ENCODE data around the gene AMER1.

The AMER1 gene

GRCh38 chrX:64192040-64192439 is 13.5 kb downstream of the AMER1 start:
- TF ChIP-seq, protein P1, sequence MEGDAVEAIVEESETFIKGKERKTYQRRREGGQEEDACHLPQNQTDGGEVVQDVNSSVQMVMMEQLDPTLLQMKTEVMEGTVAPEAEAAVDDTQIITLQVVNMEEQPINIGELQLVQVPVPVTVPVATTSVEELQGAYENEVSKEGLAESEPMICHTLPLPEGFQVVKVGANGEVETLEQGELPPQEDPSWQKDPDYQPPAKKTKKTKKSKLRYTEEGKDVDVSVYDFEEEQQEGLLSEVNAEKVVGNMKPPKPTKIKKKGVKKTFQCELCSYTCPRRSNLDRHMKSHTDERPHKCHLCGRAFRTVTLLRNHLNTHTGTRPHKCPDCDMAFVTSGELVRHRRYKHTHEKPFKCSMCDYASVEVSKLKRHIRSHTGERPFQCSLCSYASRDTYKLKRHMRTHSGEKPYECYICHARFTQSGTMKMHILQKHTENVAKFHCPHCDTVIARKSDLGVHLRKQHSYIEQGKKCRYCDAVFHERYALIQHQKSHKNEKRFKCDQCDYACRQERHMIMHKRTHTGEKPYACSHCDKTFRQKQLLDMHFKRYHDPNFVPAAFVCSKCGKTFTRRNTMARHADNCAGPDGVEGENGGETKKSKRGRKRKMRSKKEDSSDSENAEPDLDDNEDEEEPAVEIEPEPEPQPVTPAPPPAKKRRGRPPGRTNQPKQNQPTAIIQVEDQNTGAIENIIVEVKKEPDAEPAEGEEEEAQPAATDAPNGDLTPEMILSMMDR (IDR thresholded peaks at IDR 0.05), result no peak

GRCh38 chrX:64191281-64192010 is 14.1 kb downstream of the AMER1 start:
- TF ChIP-seq, protein P1 (IDR thresholded peaks at IDR 0.05), result no peak

- TF ChIP-seq, protein P1 (IDR thresholded peaks at IDR 0.05), result no peak
Measured at GRCh38 chrX:64190136-64190740, 15.3 kb downstream of the AMER1 start.

- TF ChIP-seq, protein P1 (IDR thresholded peaks at IDR 0.05), result no peak
Measured at GRCh38 chrX:64188901-64189300, 16.6 kb downstream of the AMER1 start.

DNA sequence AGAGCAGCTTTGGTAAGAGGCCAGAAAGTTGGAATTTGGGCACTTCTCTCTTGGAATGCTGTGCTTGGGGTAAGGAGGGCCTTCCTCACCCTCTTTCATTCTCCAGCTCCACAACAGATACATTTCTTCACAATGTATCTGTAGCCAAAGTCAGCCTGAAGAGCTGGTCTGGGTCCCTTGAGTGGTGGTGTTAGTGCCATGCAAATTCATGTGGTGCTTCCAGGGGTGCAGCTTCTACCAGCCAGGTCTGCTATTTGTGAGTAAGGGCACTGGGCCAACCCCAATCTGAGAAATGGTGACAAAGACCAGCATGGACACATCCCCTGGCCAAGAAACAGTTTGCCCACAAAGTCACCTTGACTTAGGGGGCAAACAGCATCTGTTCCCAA is 17.8 kb downstream of the AMER1 start:
- TF ChIP-seq, protein P1 (IDR thresholded peaks at IDR 0.05), result no peak

DNA sequence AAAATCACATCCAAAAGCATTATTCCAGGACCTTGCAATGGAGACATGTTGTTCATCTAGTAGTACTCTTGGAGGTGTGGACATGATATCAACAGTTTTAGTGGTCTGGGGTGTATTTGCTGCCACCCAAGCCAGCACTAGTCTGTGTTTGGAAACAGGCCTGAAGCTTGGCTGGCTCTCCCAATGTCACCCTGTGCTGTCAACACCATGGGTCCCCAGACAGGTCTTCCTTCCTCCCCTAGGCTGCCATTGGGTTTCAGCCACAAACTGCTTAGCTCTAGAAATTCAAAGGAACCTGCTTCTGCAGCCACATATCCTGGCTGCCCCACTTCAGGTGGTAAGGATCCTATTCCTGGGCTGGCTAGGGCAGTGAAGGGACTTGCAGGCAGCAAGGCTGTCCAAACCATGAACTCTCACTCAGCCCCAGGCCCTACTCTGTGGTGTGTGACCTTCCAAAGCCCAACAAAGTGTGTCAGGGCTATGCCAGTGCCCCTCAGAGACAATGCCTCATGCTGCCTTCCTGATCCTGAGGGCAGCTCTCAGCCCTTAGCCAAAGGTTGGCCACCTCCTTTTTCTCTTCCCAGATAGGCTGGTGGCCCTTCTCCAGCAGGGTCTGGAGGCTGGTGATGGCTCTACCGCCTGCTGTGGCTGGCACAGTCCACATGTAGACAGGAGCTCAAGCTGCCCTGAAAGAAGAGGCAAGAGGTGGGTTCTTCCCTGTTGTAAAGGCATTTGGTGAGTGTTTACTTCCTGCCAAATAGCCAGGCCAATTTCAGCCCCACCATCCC is 18.3 kb downstream of the AMER1 start:
- TF ChIP-seq, protein P1 (IDR thresholded peaks at IDR 0.05), result no peak

DNA sequence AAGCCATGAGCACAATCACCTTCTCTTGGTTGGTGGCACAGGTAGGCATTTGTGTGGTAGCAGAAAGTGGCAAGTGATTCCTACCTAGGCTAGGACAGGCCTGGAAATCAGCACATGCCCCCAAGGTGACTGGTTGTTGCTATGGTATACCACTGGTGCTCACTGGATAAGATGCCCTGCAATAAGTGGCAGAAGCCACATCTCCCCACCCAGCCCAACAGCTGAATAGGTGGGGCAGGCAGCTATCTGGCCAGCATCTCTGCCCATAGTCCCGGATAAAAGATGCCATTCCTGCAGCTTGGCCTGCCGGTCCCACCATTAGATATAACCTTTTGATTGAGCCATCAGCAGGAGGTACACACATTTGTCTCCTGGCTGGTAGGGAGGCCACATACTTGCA is 21.1 kb downstream of the AMER1 start:
- TF ChIP-seq, protein P1 (IDR thresholded peaks at IDR 0.05), result no peak

Measured in LNCAP (cell line).